H1 (cell line): ENCODE results near the gene STARD8. TPM values are rescaled to one million over a fixed set of nuclear protein-coding genes. Genes with fewer than 3 reads are reported as not detected.

ENCODE experiments used
- CTCF ChIA-PET: fragments of 300-600 bp; sonication (Branson Sonifier 250); formaldehyde crosslinking; loops from one replicate; lab custom pipeline; 2021; ENCODE audit not compliant: partially characterized antibody; lab: Charles Lee
- POLR2A ChIA-PET: fragments of 300-600 bp; sonication (Branson Sonifier 250); formaldehyde crosslinking; loops from one replicate; lab custom pipeline; 2021; ENCODE audit warnings: inconsistent platforms; ENCODE audit not compliant: partially characterized antibody; lab: Charles Lee
- DNase-seq, 2 experiments: peaks; one replicate each; pipeline versions ENCODE4 v3.0.0 to v3.0.0-alpha.2; 2010 to 2022; ENCODE audit warnings: low spot score in 2 of 2, low read depth in 1 of 2, mixed read lengths in 1 of 2
- FAIRE-seq: peaks from 2 replicates; lab custom pipeline; 2011; peaks lifted over from hg19 to GRCh38; lab: Jason Lieb, UNC
- H2AFZ ChIP-seq: 2 replicates; pipeline ENCODE4 v1.8.1; 2012; ENCODE audit warnings: low read length, inconsistent platforms
- H2AK5ac ChIP-seq: 2 replicates; pipeline ENCODE4 v1.6.1; 2013; ENCODE audit warnings: low read depth, low read length
- H2BK120ac ChIP-seq: replicated peaks from 2 replicates; pipeline ENCODE3; 2013; ENCODE audit warnings: low read depth, low read length, inconsistent platforms
- H2BK12ac ChIP-seq: 2 replicates; pipeline ENCODE4 v1.6.1; 2013; ENCODE audit warnings: low read depth, low read length
- H2BK15ac ChIP-seq: 2 replicates; pipeline ENCODE4 v1.6.1; 2013; ENCODE audit warnings: low read length
- H2BK20ac ChIP-seq: 2 replicates; pipeline ENCODE4 v1.6.1; 2013; ENCODE audit warnings: low read length
- H2BK5ac ChIP-seq: 2 replicates; pipeline ENCODE4 v1.6.1; 2013; ENCODE audit warnings: low read depth, low read length
- H3K14ac ChIP-seq: 2 replicates; pipeline ENCODE4 v1.6.1; 2013; ENCODE audit warnings: inconsistent platforms; ENCODE audit not compliant: insufficient read length
- H3K18ac ChIP-seq: 2 replicates; pipeline ENCODE4 v1.6.1; 2013; ENCODE audit warnings: low read length; ENCODE audit errors: extremely low read depth
- H3K23ac ChIP-seq: 2 replicates; pipeline ENCODE4 v1.6.1; 2013; ENCODE audit warnings: inconsistent platforms; ENCODE audit not compliant: insufficient read length
- H3K23me2 ChIP-seq: 2 replicates; pipeline ENCODE4 v1.6.1; 2013; ENCODE audit warnings: low read depth, low read length
- H3K27ac ChIP-seq: 2 replicates; pipeline ENCODE4 v1.6.1; 2011; ENCODE audit warnings: low read depth, low read length, inconsistent platforms
- H3K27me3 ChIP-seq, 4 experiments: replicated peaks in 1 of 4; 1 replicate in 1 of 4; 2 replicates in 3 of 4; pipeline versions ENCODE4 v1.6.1 to v1.8.1; 2011 to 2013; ENCODE audit warnings: low read length in 3 of 4, mild to moderate bottlenecking in 3 of 4, inconsistent platforms in 2 of 4, mixed read lengths in 2 of 4, moderate library complexity in 1 of 4; ENCODE audit not compliant: control insufficient read depth in 3 of 4, insufficient read depth in 3 of 4; ENCODE audit errors: extremely low read depth in 1 of 4
- H3K36me3 ChIP-seq, 4 experiments: 2 replicates each; pipeline versions ENCODE4 v1.6.1 to v1.8.1; 2011 to 2013; ENCODE audit warnings: mild to moderate bottlenecking in 4 of 4, low read length in 3 of 4, moderate library complexity in 2 of 4, control low read depth in 1 of 4, inconsistent platforms in 1 of 4; ENCODE audit not compliant: insufficient read depth in 4 of 4, control insufficient read depth in 2 of 4
- H3K4ac ChIP-seq: replicated peaks from 2 replicates; pipeline ENCODE3; 2013; ENCODE audit warnings: low read length, low read depth, mixed read lengths, inconsistent platforms; ENCODE audit not compliant: insufficient read length
- H3K4me1 ChIP-seq, 4 experiments: replicated peaks in 1 of 4; 1 replicate in 1 of 4; 2 replicates in 3 of 4; pipeline versions ENCODE4 v1.6.1 to v1.8.1; 2011 to 2013; ENCODE audit warnings: low read length in 3 of 4, inconsistent platforms in 2 of 4, mixed read lengths in 1 of 4; ENCODE audit not compliant: insufficient read depth in 4 of 4, control insufficient read depth in 3 of 4
- H3K4me2 ChIP-seq, 2 experiments: 2 replicates each; pipeline versions ENCODE4 v1.6.1 to v1.8.1; 2011 to 2013; ENCODE audit warnings: low read depth in 2 of 2, low read length in 2 of 2, control low read depth in 1 of 2, inconsistent platforms in 1 of 2, mild to moderate bottlenecking in 1 of 2; ENCODE audit not compliant: insufficient read depth in 1 of 2
- H3K4me3 ChIP-seq, 4 experiments: fragments of 200-600, 300-600 bp in 1 of 4; sonication (generic), shearing (Covaris generic), sonication (Bioruptor Twin) in 1 of 4; 2 replicates each; pipeline versions ENCODE4 v1.5.1 to v1.8.1; 2011 to 2016; ENCODE audit warnings: low read length in 4 of 4, low read depth in 3 of 4, control low read depth in 2 of 4, inconsistent platforms in 2 of 4, mild to moderate bottlenecking in 2 of 4, mixed read lengths in 1 of 4, moderate library complexity in 1 of 4; ENCODE audit not compliant: insufficient read depth in 2 of 4; ENCODE audit errors: extremely low read depth in 1 of 4
- H3K56ac ChIP-seq: replicated peaks from 2 replicates; pipeline ENCODE3; 2013; ENCODE audit warnings: low read depth, mild to moderate bottlenecking, mixed read lengths, low read length, inconsistent platforms; ENCODE audit not compliant: insufficient read length
- H3K79me1 ChIP-seq: 2 replicates; pipeline ENCODE4 v1.6.1; 2013; ENCODE audit warnings: low read depth, low read length, control low read depth
- H3K79me2 ChIP-seq, 2 experiments: 2 replicates each; pipeline versions ENCODE4 v1.6.1 to v1.8.1; 2012 to 2013; ENCODE audit warnings: low read length in 2 of 2, mild to moderate bottlenecking in 2 of 2, inconsistent platforms in 1 of 2; ENCODE audit not compliant: insufficient read depth in 2 of 2, control insufficient read depth in 1 of 2
- H3K9ac ChIP-seq, 4 experiments: replicated peaks in 1 of 4; 1 replicate in 1 of 4; 2 replicates in 3 of 4; pipeline versions ENCODE4 v1.6.1 to v1.8.1; 2011 to 2013; ENCODE audit warnings: low read depth in 3 of 4, low read length in 3 of 4, control low read depth in 2 of 4, mild to moderate bottlenecking in 2 of 4, moderate library complexity in 2 of 4, inconsistent platforms in 1 of 4; ENCODE audit errors: extremely low read depth in 1 of 4
- H3K9me3 ChIP-seq, 2 experiments: 2 replicates each; pipeline versions ENCODE4 v1.6.1 to v1.8.1; 2012 to 2013; ENCODE audit warnings: mild to moderate bottlenecking in 2 of 2, moderate library complexity in 2 of 2, control low read depth in 1 of 2, inconsistent platforms in 1 of 2, low read depth in 1 of 2, low read length in 1 of 2, mixed read lengths in 1 of 2; ENCODE audit not compliant: insufficient read depth in 2 of 2
- H4K20me1 ChIP-seq, 2 experiments: replicated peaks in 1 of 2; 2 replicates each; pipeline versions ENCODE3 to v1.8.1; 2011 to 2013; ENCODE audit warnings: inconsistent platforms in 2 of 2, low read length in 2 of 2, mild to moderate bottlenecking in 1 of 2; ENCODE audit not compliant: insufficient read depth in 2 of 2, control insufficient read depth in 1 of 2
- H4K5ac ChIP-seq: 2 replicates; pipeline ENCODE4 v1.6.1; 2013; ENCODE audit warnings: low read length, low read depth, mixed read lengths, inconsistent platforms; ENCODE audit not compliant: insufficient read length
- H4K8ac ChIP-seq: 2 replicates; pipeline ENCODE4 v1.8.0; 2013; ENCODE audit warnings: mild to moderate bottlenecking, moderate library complexity, low read length, inconsistent platforms; ENCODE audit not compliant: insufficient read depth; ENCODE audit errors: extremely low read depth
- H4K91ac ChIP-seq: replicated peaks from 2 replicates; pipeline ENCODE3; 2013; ENCODE audit warnings: low read length, mixed read lengths, inconsistent platforms; ENCODE audit not compliant: insufficient read length
- BACH1 ChIP-seq: IDR thresholded peaks from 2 replicates; pipeline ENCODE4 v1.6.1; 2012; ENCODE audit warnings: low read length, improper control_type of control experiment
- BCL11A ChIP-seq, 2 experiments: IDR thresholded peaks; one replicate each; pipeline ENCODE4 v1.6.1; 2011; ENCODE audit warnings: low read depth in 2 of 2, low read length in 2 of 2, mild to moderate bottlenecking in 2 of 2
- BRCA1 ChIP-seq: IDR thresholded peaks from 2 replicates; pipeline ENCODE4 v1.6.1; 2012; ENCODE audit warnings: low read depth, low read length, improper control_type of control experiment
- CTBP2 ChIP-seq: IDR thresholded peaks from 2 replicates; pipeline ENCODE4 v1.7.0; 2011; ENCODE audit warnings: borderline replicate concordance, mild to moderate bottlenecking, moderate library complexity, mixed read lengths, low read length; ENCODE audit not compliant: insufficient read depth, insufficient read length
- PHF8 ChIP-seq: fragments of 200-600 bp; sonication (generic); conservative IDR thresholded peaks from 2 replicates; pipeline ENCODE4 v1.7.1; 2012; ENCODE audit warnings: low read depth, mild to moderate bottlenecking, inconsistent platforms, low read length, moderate library complexity
- POU5F1 ChIP-seq: IDR thresholded peaks from 2 replicates; pipeline ENCODE4 v1.6.1; 2011; ENCODE audit warnings: low read depth, mild to moderate bottlenecking, low read length, moderate library complexity
- RNF2 ChIP-seq: fragments of 200-900, 300-1000 bp; sonication (generic); IDR thresholded peaks from 2 replicates; pipeline ENCODE4 v1.7.1; 2016; ENCODE audit warnings: borderline replicate concordance, low read depth, mild to moderate bottlenecking, antibody characterized with exemption, low read length; ENCODE audit not compliant: poor library complexity, severe bottlenecking; ENCODE audit errors: missing control alignments
- RXRA ChIP-seq: IDR thresholded peaks from 2 replicates; pipeline ENCODE4 v1.6.1; 2011; ENCODE audit warnings: low read depth, mild to moderate bottlenecking, low read length, moderate library complexity; ENCODE audit not compliant: insufficient read depth
- SIRT6 ChIP-seq: IDR thresholded peaks from one replicate; pipeline ENCODE4 v1.7.1; 2012; ENCODE audit warnings: low read length, inconsistent platforms
- SP4 ChIP-seq: IDR thresholded peaks from 2 replicates; pipeline ENCODE4 v1.6.1; 2012; ENCODE audit warnings: low read length, inconsistent platforms
- TCF12 ChIP-seq: IDR thresholded peaks from 2 replicates; pipeline ENCODE4 v1.6.1; 2011; ENCODE audit warnings: low read depth, mild to moderate bottlenecking, low read length
- WGBS, 2 experiments: shearing (Covaris generic) in 1 of 2; methylation state at CpG; one replicate each; pipeline versions ENCODE4 v1.1.6 to v1.1.7; 2013 to 2015; ENCODE audit warnings: low lambda C conversion rate in 2 of 2, mixed read lengths in 2 of 2, inconsistent platforms in 1 of 2, low coverage in 1 of 2, missing lambda C conversion rate in 1 of 2; ENCODE audit not compliant: insufficient replicate concordance in 2 of 2, insufficient coverage in 1 of 2, insufficient read length in 1 of 2; ENCODE audit errors: extremely low coverage in 1 of 2, missing lambda C conversion rate in 1 of 2; 5-methylcytosine and 5-hydroxymethylcytosine counted together
- polyA plus RNA-seq, 7 experiments: library from polyadenylated mRNA; depleted of rRNA in 3 of 7; stranded (reverse) in 5 of 7; unstranded in 2 of 7; fragments of >200 nt in 5 of 7; fragments of 200-250 nt in 2 of 7; gene quantifications; 1 replicate in 5 of 7; 2 replicates in 1 of 7; 4 replicates in 1 of 7; pipeline versions ENCODE4 v1.2.1 to v1.2.3, GENCODE V29; 2011 to 2013; ENCODE audit warnings: missing spikeins in 2 of 7, mixed read lengths in 2 of 7
- total RNA-seq: library from RNA; stranded (reverse); fragmentation: NEBNext Ultra II Directional; extraction: Animal tissue kit (Norgen Biotek cat#: 25700); gene quantifications from 2 replicates; pipeline ENCODE4 v1.2.1, GENCODE V29; 2021
- TF ChIP-seq, protein P1 (sequence below): IDR thresholded peaks from 2 replicates; pipeline ENCODE4 v1.6.1; 2011; ENCODE audit warnings: low read length, improper control_type of control experiment

Gene STARD8
- total and polyA plus RNA-seq, 2 of the 8 experiments (the other 6 are each of a cell fraction or from before 2014, with no cell fraction given): 1.8 to 3.8 TPM

DNA sequence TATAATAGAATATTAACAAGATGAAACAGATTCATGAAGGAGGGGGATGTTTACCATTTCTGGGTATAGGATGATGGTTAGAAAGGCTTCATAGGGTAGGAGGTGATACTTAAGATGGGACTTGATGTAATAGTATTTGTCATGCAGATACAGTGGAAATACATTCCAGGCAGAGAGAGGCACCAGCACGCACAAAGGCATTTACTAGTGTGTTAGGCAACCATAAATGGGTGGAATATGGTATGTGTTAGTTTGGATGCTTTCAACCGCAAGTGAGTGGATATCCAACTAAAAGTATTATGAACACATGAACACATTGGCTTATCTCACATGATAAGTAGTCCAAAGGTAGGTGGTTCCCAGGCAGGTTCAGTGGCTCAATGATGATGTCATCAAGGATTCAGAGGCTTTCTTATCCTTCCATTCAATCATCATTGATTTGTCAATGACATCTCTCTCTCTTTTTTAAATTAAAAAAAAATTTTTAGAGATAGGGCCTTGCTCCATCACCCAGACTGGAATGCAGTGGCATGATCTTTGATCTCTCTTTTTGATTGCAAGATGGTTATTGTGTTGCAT is 12.7 kb upstream of the STARD8 start:
- Histone ChIP-seq H2BK12ac (no peak overlapping the region), H3K4me3 (no peak overlapping the region), H3K79me2 (no peaks in the 10 kb centered on the region), H3K9ac (no peak overlapping the region), H2BK15ac (no peak overlapping the region), H3K23me2 (no peaks in the 10 kb centered on the region), H4K8ac (no peak overlapping the region), H2BK20ac (no peak overlapping the region), H3K4me1 (no peaks in the 10 kb centered on the region), H3K56ac (no peak overlapping the region), H3K79me1 (no peaks in the 10 kb centered on the region), H3K27ac (no peak overlapping the region), H3K23ac (no peak overlapping the region), H3K14ac (no peak overlapping the region), H4K20me1 (no peaks in the 10 kb centered on the region), H2BK5ac (no peak overlapping the region), H2AFZ (no peak overlapping the region), H2BK120ac (no peak overlapping the region), H3K9me3 (no peaks in the 10 kb centered on the region), H2AK5ac (no peak overlapping the region), H3K4ac (no peak overlapping the region), H3K18ac (no peak overlapping the region), H3K36me3 (no peaks in the 10 kb centered on the region), H3K27me3 (no peaks in the 10 kb centered on the region), H4K5ac (no peak overlapping the region), H3K4me2 (no peak overlapping the region), H4K91ac (no peak overlapping the region)
- FAIRE-seq: no peak
- ChIA-PET CTCF (interaction anchor here (1.1 to 1.4 kb wide), 2 partner anchors 17 to 64 kb away, joined by 3 read pairs; no protein-coding TSS in a partner anchor), POLR2A (no interaction called here)
- DNase-seq: no peak
- 42% methylated on average over 2 of the region's 2 CpGs; no CpG with 5 or more reads in 1 of the 2 experiments for WGBS, 2 experiments
- TF ChIP-seq, protein P1, sequence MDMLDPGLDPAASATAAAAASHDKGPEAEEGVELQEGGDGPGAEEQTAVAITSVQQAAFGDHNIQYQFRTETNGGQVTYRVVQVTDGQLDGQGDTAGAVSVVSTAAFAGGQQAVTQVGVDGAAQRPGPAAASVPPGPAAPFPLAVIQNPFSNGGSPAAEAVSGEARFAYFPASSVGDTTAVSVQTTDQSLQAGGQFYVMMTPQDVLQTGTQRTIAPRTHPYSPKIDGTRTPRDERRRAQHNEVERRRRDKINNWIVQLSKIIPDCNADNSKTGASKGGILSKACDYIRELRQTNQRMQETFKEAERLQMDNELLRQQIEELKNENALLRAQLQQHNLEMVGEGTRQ: no peak
- TF ChIP-seq BCL11A (IDR thresholded peaks at IDR 0.05; ENCODE audit: low read depth in 2 of 2, low read length in 2 of 2): no peak
- TF ChIP-seq TCF12: no peak
- no peak for TF ChIP-seq CTBP2
- no peak for TF ChIP-seq RXRA
- no peak for TF ChIP-seq BACH1
- TF ChIP-seq SP4: no peak
- no peak for TF ChIP-seq SIRT6
- TF ChIP-seq RNF2: no peak
- TF ChIP-seq POU5F1: no peak
- TF ChIP-seq BRCA1: no peak
- TF ChIP-seq PHF8: no peak
